HG03378 (cell line): ENCODE measurements around the gene FTO.
A peak's percentile ranks its signal among the peaks of the same experiment; 100 is the strongest.
"Not testable (repeated sequence)": the region's sequence is repeated elsewhere in the genome, so short reads cannot be mapped to it uniquely, and the experiment has no call there.

Source experiments
- ATAC-seq: cut with Tn5 transposase; IDR thresholded peaks from one replicate; pipeline ENCODE4 v1.9.1; 2021; ENCODE audit warnings: mild to moderate bottlenecking, moderate library complexity; ENCODE audit not compliant: unreplicated experiment

Gene FTO

GRCh38 chr16:53703590-53704444 is at the start of gene FTO, which contains the start of gene RPGRIP1L:
Gene FTO, plus strand, starts transcription at chr16:53704156.
Gene RPGRIP1L, minus strand, starts transcription at chr16:53703859. Its CDS starts 3,136 bp downstream, at chr16:53700723.
- peak; percentile 99 for ATAC-seq

GRCh38 chr16:53654946-53655345 is 49.0 kb upstream of the FTO start:
- no peak for ATAC-seq

DNA sequence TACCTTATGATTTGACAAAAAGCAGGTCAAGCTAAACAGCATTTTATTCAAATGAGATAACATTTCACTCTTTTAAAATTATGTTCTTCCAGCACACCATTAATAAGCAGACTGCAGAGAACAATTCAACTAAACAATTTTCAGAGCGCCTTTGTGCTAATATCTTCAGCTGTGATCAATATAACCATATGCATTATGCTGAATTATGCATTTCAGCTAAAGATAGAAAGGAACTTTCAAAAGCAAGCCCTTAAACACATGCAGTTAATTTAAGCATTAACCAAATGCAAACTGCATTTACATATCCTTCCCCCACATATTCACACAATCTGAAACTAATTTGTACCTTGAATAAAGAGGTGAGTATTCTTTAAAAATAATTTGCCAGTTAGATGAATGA is 41.9 kb upstream of the FTO start:
- no peak for ATAC-seq

GRCh38 chr16:53664724-53665345 is 39.1 kb upstream of the FTO start:
- ATAC-seq = no peak

DNA sequence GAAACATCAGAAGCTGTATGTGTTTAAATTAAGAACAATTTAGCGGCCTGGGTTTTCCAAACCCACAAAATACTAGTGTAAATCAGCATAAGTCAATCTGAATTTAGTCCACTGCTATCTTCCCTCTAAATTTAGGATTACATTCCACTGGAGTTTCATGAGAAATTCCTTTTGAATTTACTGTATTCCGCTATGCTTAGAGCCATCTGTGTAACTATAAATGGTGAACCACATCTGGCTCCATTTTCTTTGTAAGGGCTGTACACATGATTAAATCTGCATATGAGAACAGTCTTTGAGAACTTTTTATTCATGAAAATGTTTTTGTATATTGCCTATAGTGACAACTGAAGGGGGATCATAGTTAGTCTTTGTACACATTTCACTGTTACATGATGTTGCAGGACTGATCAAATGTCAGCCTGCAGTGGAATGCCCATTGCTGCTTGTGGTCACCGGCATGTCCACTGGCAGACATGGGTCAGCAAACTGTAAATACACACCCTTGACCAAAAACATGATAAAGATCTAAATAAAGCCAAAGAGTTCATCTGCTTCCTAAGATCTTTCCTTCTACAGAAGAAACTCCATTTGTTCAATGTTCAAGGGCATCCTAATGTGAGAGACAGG is 37.1 kb upstream of the FTO start:
- ATAC-seq = no peak

- no peak for ATAC-seq
These were observed 35.1 kb upstream of the FTO start for GRCh38 chr16:53668869-53669268.

DNA sequence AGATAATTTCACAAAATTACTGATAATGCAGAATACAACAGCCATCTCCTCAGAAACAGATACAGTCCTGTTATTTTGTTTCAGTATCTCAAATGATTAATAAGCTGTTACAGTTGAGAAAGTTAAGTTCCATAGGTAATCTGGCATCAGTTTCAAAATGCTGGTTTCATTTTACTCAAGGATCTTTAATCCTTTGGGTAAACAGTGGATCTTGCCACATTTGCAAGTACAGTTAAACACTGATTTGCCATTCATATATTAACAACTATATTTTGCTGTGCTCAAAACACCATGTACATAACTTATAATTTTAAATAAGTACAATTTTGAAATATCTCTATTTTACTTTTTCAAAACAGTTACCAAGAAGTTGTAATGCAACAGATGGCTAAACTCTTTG is 31.5 kb upstream of the FTO start:
- no peak for ATAC-seq

DNA sequence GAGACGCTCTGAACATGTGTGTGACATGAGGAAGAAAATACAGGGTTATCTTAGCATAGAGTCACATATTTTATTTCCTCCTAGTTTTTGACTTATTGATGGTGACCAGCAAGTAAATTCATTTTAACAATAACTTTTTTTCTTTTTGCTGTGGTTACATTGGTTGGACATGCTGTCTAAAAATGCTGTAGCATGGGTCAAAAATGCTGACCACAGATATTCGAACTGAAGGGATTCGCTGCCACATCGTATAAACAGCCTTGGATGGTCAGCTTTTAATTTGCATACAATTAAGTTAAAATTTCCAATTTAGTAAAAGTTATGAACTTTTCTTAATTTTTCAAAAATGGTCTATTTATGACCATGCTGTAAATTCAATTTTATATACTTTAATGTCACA is 30.8 kb upstream of the FTO start:
- no peak for ATAC-seq

- no peak for ATAC-seq
These were observed 25.8 kb upstream of the FTO start for GRCh38 chr16:53678155-53678554.

DNA sequence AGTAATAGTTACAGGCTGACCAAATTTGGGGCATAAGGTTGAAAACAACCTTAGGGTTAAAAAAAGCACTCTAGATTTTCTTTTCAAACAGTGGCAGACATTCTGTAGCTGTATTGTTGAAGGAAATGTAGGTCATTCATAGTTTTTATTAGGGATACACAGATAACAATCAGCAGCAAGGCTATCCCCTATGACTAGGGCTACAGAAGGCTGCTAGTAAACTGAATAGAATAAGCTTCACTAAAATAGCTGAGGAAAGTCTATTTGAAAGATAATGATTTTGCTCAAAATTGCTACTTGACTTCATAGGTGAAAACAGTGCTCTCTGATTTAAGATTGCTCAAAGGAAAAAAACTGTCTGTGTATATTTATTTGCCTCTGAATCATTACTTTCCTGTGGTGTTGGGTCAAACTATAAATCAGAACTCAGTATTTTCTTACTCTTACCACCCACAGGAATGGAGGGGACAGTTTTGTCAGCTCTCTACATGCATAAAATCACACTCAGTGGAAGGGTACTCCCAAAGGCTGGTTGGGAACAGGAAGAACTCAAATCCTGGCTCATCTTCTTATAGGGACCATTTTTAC is 25.1 kb upstream of the FTO start:
- ATAC-seq = no peak

DNA sequence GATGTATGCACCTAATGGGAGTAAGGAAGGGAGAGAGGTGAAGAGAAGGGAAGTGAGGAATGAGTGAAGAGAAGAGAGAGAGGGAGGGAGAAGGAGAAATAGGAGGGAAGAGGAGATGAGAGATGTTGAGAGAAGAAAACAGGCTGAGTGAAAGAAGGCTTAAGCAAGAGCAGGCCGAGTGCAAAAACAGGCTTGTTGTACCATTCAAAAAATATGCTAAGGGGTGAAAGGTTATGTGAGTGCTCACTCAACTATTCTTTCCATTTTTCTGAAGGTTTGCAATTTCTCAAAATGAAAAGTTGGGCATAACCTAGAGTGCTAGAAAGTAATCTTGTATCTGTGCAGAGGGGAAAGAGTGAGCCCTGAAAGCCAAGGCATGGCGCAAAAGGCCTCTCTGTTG is 23.2 kb upstream of the FTO start:
- ATAC-seq = no peak

- ATAC-seq = no peak
These were observed 22.6 kb upstream of the FTO start for GRCh38 chr16:53681354-53681753.

GRCh38 chr16:53685334-53685733 is 18.6 kb upstream of the FTO start:
- ATAC-seq = not testable (repeated sequence)

- no peak for ATAC-seq
These were observed 17.2 kb upstream of the FTO start for GRCh38 chr16:53686710-53687109.

DNA sequence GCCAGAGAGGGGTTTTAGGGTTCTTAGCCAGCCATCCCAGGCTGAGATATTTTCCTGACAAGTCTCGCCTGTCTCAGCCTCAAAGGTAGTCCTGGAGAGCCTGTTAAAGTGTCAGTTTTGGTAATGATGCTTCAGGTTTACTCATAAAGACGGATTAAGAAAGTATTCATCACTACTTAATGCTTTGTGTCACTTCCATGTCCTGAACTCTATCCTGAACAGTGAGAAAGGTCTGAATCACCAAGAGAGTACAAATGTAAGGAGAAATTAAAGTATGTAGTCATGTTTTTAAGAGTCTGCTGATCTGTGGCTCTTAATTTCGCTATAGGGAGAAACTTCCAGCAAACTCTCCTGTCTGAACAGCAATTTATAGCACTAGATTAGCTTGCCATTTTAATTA is 14.3 kb upstream of the FTO start:
- ATAC-seq = no peak

- ATAC-seq = no peak
These were observed 13.2 kb upstream of the FTO start for GRCh38 chr16:53690771-53691170.

DNA sequence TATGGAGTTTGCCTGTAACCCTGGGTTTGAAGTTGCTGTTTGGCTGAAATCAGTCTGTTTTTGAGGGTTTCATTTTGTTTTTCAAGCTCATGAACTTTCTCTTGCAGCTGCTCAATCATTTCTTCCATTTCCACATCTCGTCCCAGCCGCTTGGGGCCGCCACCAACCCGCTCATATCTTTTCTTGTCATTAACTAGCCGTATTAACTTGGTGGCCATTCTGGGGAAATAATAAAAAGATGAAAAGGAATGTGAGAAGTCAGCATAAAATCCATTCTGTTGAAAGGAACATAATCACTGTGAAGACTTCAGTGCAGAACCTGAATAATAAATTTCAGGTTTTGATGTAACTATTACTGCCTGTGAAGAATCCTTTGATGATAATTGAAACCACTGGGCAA is 11.8 kb upstream of the FTO start:
- no peak for ATAC-seq

GRCh38 chr16:53693320-53693719 is 10.6 kb upstream of the FTO start:
- ATAC-seq = no peak

GRCh38 chr16:53695070-53695469 is 8.9 kb upstream of the FTO start:
- ATAC-seq = no peak

GRCh38 chr16:53698271-53698670 is 5.7 kb upstream of the FTO start:
- not testable (repeated sequence) for ATAC-seq

DNA sequence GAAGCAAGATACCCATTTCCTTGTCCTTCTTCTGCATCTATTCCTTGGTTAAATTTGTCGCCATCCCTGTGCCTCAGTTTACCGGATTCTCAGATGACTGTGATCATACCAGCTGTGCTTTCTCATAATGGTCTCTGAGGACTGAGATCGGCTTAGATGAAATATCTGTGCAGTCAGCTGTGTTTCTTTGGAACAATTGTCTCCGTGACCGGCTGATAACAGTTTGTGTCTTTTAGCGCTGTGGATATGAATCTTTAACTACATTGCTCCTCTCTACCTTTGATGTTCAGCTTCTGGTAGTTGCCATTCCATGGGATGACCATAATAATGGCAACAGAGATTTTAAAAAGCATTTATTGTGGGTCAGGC is 473 bp downstream of the FTO start:
- ATAC-seq = no peak

DNA sequence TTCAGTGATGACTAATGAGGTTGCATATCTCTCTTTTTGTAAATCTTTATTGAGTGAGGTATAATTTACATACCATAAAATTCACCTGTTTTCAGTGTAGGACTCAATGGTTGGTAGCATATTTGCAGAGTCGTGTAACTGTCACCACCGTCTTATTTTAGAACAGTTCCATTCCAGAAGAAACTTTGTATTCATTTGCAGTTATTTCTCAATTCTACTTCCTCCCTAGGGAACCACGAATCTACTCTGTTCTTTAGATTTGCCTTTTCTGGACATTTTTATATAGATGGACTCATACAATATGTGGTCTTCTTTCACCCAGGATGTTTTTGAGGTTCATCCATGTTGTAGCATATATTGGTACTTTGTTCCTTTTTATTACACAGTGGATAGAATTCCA is 3.7 kb downstream of the FTO start:
- ATAC-seq = no peak
